Measurements from ENCODE around the gene RHO. TPM values are rescaled to one million over a fixed set of nuclear protein-coding genes. Genes with fewer than 3 reads are reported as not detected.

The RHO gene
- total RNA-seq, 1 experiment from 2014 or later: not detected

GRCh38 chr3:129563850-129564535 lies 35.6 kb downstream of the RHO start:
- Histone ChIP-seq H3K79me2 (ENCODE audit: insufficient read depth, low read length) (no peaks in the 10 kb centered on the region), H3K56ac (ENCODE audit: insufficient read length, low read depth, low read length) (no peak overlapping the region), H3K27me3 (ENCODE audit: insufficient read depth, low read length) (no peaks in the 10 kb centered on the region), H2BK12ac (ENCODE audit: insufficient read length, low read depth, low read length) (no peak overlapping the region), H3K27ac (ENCODE audit: insufficient read length, low read depth, low read length) (no peak overlapping the region), H2AFZ (ENCODE audit: low read length) (no peak overlapping the region), H2AK5ac (ENCODE audit: insufficient read length, low read length) (no peak overlapping the region), H2BK5ac (ENCODE audit: insufficient read length, low read length) (no peak overlapping the region), H3K23ac (ENCODE audit: insufficient read length, low read depth, low read length) (no peak overlapping the region), H3T11ph (ENCODE audit: low read length) (no peak overlapping the region), H2BK15ac (ENCODE audit: low read depth, low read length) (no peak overlapping the region), H2BK20ac (ENCODE audit: low read depth, low read length, poor library complexity, severe bottlenecking) (no peak overlapping the region), H3K4ac (ENCODE audit: low read depth, low read length) (no peak overlapping the region), H3K18ac (ENCODE audit: insufficient read length, low read depth, low read length) (no peak overlapping the region), H3K9me3 (ENCODE audit: control insufficient read depth, low read depth, low read length) (no peaks in the 10 kb centered on the region), H3K14ac (ENCODE audit: insufficient read depth, low read length) (no peak overlapping the region), H4K91ac (ENCODE audit: insufficient read length, low read depth, low read length) (no peak overlapping the region), H2BK120ac (ENCODE audit: low read depth, low read length, poor library complexity, severe bottlenecking) (no peak overlapping the region), H3K9ac (ENCODE audit: extremely low read depth, insufficient read length, low read length) (no peak overlapping the region), H3K4me2 (ENCODE audit: insufficient read depth, insufficient read length, low read length) (no peak overlapping the region), H3K4me1 (ENCODE audit: insufficient read depth, low read length) (no peaks in the 10 kb centered on the region), H4K8ac (replicated peaks; ENCODE audit: insufficient read length, low read depth, low read length) (no peak overlapping the region), H4K5ac (ENCODE audit: insufficient read length, low read depth, low read length) (no peak overlapping the region), H4K20me1 (ENCODE audit: control insufficient read depth, insufficient read depth, insufficient read length) (no peaks in the 10 kb centered on the region), H3K79me1 (ENCODE audit: insufficient read depth, low read depth, low read length, poor library complexity, severe bottlenecking) (no peaks in the 10 kb centered on the region), H3K23me2 (ENCODE audit: insufficient read length, low read depth, low read length, poor library complexity, severe bottlenecking) (no peaks in the 10 kb centered on the region)
- WGBS (ENCODE audit: extremely low coverage, insufficient read length, low lambda C conversion rate): no CpG with 5 or more reads among the region's 8 CpGs
- peaks cover 5 to 11% of the 10 kb centered on the region in 2 experiments for H3K4me1 Mint-ChIP-seq
- no peak overlapping the region for H3K27ac Mint-ChIP-seq
- no peaks in the 10 kb centered on the region for H3K9me3 Mint-ChIP-seq
- no peak for TF ChIP-seq CTCF (conservative IDR thresholded peaks at IDR 0.05)
- peaks cover 0 to 8% (median 0%) of the 10 kb centered on the region in 3 experiments; a peak in 3 of 7 replicates for H3K36me3 Mint-ChIP-seq (ENCODE audit: insufficient read depth in 1 of 3, low read depth in 3 of 3)
- DNase-seq: no peak
- no peaks in the 10 kb centered on the region for H3K27me3 Mint-ChIP-seq (ENCODE audit: low read depth)
- H3K4me3 Mint-ChIP-seq: no peak overlapping the region
